Measurements from ENCODE around the gene RAB6B. TPM values are rescaled to one million over a fixed set of nuclear protein-coding genes. Genes with fewer than 3 reads are reported as not detected.

The RAB6B gene
- total RNA-seq (2014; rRNA removed; shearing (Covaris generic)), result not detected in 2 replicates

GRCh38 chr3:133895208-133896001 lies at the start of gene RAB6B:
Gene RAB6B, minus strand, starts transcription at chr3:133895882. Its CDS starts 416 bp downstream, at chr3:133895466.
- no peak for DNase-seq (ENCODE audit: low spot score)

GRCh38 chr3:133944641-133945380 lies 49.1 kb upstream of the RAB6B start:
- peak; percentile 38 for DNase-seq (ENCODE audit: low spot score)

GRCh38 chr3:133944181-133944580 lies 48.5 kb upstream of the RAB6B start:
- no peak for DNase-seq (ENCODE audit: low spot score)

GRCh38 chr3:133943639-133944141 lies 48.0 kb upstream of the RAB6B start:
- peak; percentile 88 for DNase-seq (ENCODE audit: low spot score)

GRCh38 chr3:133943031-133943535 lies 47.4 kb upstream of the RAB6B start:
- DNase-seq (ENCODE audit: low spot score), result no peak

- no peak for DNase-seq (ENCODE audit: low spot score)
Observed at GRCh38 chr3:133941415-133941821, 45.7 kb upstream of the RAB6B start.

GRCh38 chr3:133940536-133940935 lies 44.9 kb upstream of the RAB6B start:
- DNase-seq (ENCODE audit: low spot score), result no peak

GRCh38 chr3:133939463-133939835 lies 43.8 kb upstream of the RAB6B start:
- DNase-seq (ENCODE audit: low spot score), result no peak

- DNase-seq (ENCODE audit: low spot score), result no peak
Observed at GRCh38 chr3:133938770-133939462, 43.2 kb upstream of the RAB6B start.

- no peak for DNase-seq (ENCODE audit: low spot score)
Observed at GRCh38 chr3:133937756-133938601, 42.3 kb upstream of the RAB6B start.

- DNase-seq (ENCODE audit: low spot score), result no peak
Observed at GRCh38 chr3:133937061-133937686, 41.5 kb upstream of the RAB6B start.

GRCh38 chr3:133935843-133936769 lies 40.4 kb upstream of the RAB6B start:
- DNase-seq (ENCODE audit: low spot score), result no peak

GRCh38 chr3:133934996-133935842 lies 39.5 kb upstream of the RAB6B start:
- DNase-seq (ENCODE audit: low spot score), result no peak

GRCh38 chr3:133934073-133934970 lies 38.6 kb upstream of the RAB6B start:
- DNase-seq (ENCODE audit: low spot score), result no peak

GRCh38 chr3:133933097-133934024 lies 37.7 kb upstream of the RAB6B start:
- DNase-seq (ENCODE audit: low spot score), result no peak

GRCh38 chr3:133932009-133932408 lies 36.3 kb upstream of the RAB6B start:
- DNase-seq (ENCODE audit: low spot score), result no peak
